ENCODE data around the gene CSNK1E.

CSNK1E gene

GRCh38 chr22:38305471-38306448, 11.5 kb downstream of the CSNK1E start:
- DNase-seq (ENCODE audit: low read depth in 2 of 2): no peak

- no peak for DNase-seq (ENCODE audit: low read depth in 2 of 2)
Measured at GRCh38 chr22:38304526-38304925, 12.7 kb downstream of the CSNK1E start.

GRCh38 chr22:38303974-38304373, 13.3 kb downstream of the CSNK1E start:
- no peak for DNase-seq (ENCODE audit: low read depth in 2 of 2)

- no peak for DNase-seq (ENCODE audit: low read depth in 2 of 2)
Measured at GRCh38 chr22:38302906-38303305, 14.3 kb downstream of the CSNK1E start.

GRCh38 chr22:38300946-38301345, 16.3 kb downstream of the CSNK1E start:
- DNase-seq (ENCODE audit: low read depth in 2 of 2): no peak

GRCh38 chr22:38300197-38300945, 16.9 kb downstream of the CSNK1E start:
- DNase-seq (ENCODE audit: low read depth in 2 of 2): no peak

GRCh38 chr22:38299770-38300102, 17.5 kb downstream of the CSNK1E start:
- no peak for DNase-seq (ENCODE audit: low read depth in 2 of 2)

GRCh38 chr22:38298312-38299005, 18.8 kb downstream of the CSNK1E start:
- DNase-seq (ENCODE audit: low read depth in 2 of 2): peak in 1 of 2 donors; percentile 17

GRCh38 chr22:38296372-38296771, 20.9 kb downstream of the CSNK1E start:
- no peak for DNase-seq (ENCODE audit: low read depth in 2 of 2)

GRCh38 chr22:38295863-38296262, 21.4 kb downstream of the CSNK1E start:
- DNase-seq (ENCODE audit: low read depth in 2 of 2): no peak

- DNase-seq (ENCODE audit: low read depth in 2 of 2): no peak
Measured at GRCh38 chr22:38295339-38295738, 21.9 kb downstream of the CSNK1E start.

GRCh38 chr22:38294193-38294592, 23.0 kb downstream of the CSNK1E start:
- no peak for DNase-seq (ENCODE audit: low read depth in 2 of 2)

GRCh38 chr22:38292694-38293093, 24.5 kb downstream of the CSNK1E start:
- no peak for DNase-seq (ENCODE audit: low read depth in 2 of 2)

- DNase-seq (ENCODE audit: low read depth in 2 of 2): no peak
Measured at GRCh38 chr22:38291201-38291777, 25.9 kb downstream of the CSNK1E start.

GRCh38 chr22:38290347-38290746, 26.9 kb downstream of the CSNK1E start:
- no peak for DNase-seq (ENCODE audit: low read depth in 2 of 2)

- no peak for DNase-seq (ENCODE audit: low read depth in 2 of 2)
Measured at GRCh38 chr22:38289583-38290082, 27.6 kb downstream of the CSNK1E start.

GRCh38 chr22:38286915-38287669, 30.1 kb downstream of the CSNK1E start:
- DNase-seq (ENCODE audit: low read depth in 2 of 2): no peak

GRCh38 chr22:38285018-38285417, 32.2 kb downstream of the CSNK1E start:
- DNase-seq (ENCODE audit: low read depth in 2 of 2): no peak

- no peak for DNase-seq (ENCODE audit: low read depth in 2 of 2)
Measured at GRCh38 chr22:38284042-38284402, 33.2 kb downstream of the CSNK1E start.

GRCh38 chr22:38282397-38282796, 34.8 kb downstream of the CSNK1E start:
- DNase-seq (ENCODE audit: low read depth in 2 of 2): no peak

- no peak for DNase-seq (ENCODE audit: low read depth in 2 of 2)
Measured at GRCh38 chr22:38276166-38276565, 41.1 kb downstream of the CSNK1E start.

All from stimulated activated CD4-positive, alpha-beta T cell treated with anti-CD3 and anti-CD28 coated beads, Interleukin-1b, Interleukin-23, amount 100 ng/mL, for 1 hour (primary cell).